ENCODE results near the gene NEDD4. TPM values are rescaled to one million over a fixed set of nuclear protein-coding genes. Genes with fewer than 3 reads are reported as not detected.

The NEDD4 gene
- total RNA-seq, 6 donors from 2014 or later: 8.4 to 18.8 (median 10.5) TPM

DNA sequence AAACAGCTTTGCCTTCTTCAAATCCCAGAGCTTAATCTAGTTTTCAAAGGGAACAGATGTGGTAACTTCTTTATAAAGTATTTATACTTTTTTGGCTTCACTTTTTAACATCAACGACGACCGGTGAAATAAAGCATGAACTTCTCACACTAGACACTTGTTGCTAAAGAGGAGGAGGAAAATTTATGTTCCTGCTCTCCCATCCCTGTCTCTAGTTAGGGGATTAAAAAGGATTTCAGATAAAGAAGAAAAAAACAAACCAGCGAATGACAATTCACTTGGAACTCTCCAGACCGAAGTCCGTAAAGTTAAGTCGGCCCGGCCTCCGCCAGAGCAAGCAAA lies 672 bp downstream of the NEDD4 start:
- Histone ChIP-seq H3K36me3 (no peaks in the 10 kb centered on the region), H3K4me3 (peak overlapping the region; percentile 63 to 87 (median 70)), H3K27me3 (no peaks in the 10 kb centered on the region), H3K4me1 (peaks cover 6 to 30% (median 17%) of the 10 kb centered on the region in 4 donors), H3K27ac (peak overlapping the region; percentile 86 to 96 (median 91)), H3K9me3 (no peaks in the 10 kb centered on the region)
- 1 to 2% methylated on average over 9 of the region's 9 CpGs for WGBS, 2 donors
- TF ChIP-seq POLR2A (IDR thresholded peaks at IDR 0.05) (no peak), CTCF (IDR thresholded peaks at IDR 0.05) (no peak), POLR2AphosphoS5 (IDR thresholded peaks at IDR 0.05) (no peak), EP300 (IDR thresholded peaks at IDR 0.05) (no peak)
- ATAC-seq (ENCODE audit: low FRiP score in 2 of 2): no peak
- no peak for DNase-seq

DNA sequence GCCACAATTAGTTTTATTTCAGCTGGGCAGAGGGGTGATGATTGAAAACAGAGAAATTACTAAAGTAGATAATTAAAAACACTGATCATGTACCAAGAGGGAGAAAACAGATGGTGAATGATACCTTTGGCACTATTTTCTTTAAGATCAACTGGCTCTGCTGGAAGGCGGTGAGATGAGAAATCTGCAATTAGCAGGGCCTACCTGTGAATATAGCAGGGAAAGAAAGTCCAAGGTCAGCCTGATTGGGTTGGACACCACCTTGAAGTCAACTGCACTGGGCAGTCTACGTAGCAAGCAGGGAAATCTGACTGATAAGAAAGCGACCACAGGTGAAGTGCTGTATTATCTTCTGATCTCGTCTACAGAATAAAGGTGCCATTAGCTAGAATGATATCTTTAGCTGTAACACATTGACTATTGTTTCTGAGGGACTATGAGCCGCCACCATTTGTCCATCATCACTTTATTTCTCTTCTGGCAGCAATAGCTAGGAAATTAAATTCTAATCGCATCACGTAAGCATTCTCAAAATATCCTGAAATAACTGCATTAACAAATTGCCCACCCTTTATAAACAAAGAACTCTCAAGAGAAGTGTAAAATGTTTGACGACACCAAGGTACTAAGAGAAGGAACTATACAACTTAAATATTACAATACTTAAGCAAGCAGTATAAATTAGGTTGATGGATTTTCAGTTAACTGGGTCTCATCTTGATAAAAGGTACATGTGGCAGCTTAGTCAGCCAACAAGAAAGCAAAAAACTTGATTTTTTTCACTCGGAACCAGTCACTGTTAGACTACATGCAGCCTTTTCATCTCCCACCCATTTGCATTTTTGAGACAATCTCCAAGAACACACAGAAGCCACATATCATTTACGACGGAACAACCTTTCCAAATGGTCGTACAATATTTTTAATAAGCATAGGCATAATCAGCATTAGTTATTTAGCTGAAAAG lies 1.3 kb downstream of the NEDD4 start:
- H3K36me3 ChIP-seq: no peaks in the 10 kb centered on the region
- peaks cover 6 to 30% (median 17%) of the 10 kb centered on the region in 4 donors for H3K4me1 ChIP-seq
- H3K27ac ChIP-seq: peak overlapping the region; percentile 86 to 96 (median 91)
- WGBS, 2 donors: 42 to 51% methylated on average over 12 of the region's 12 CpGs
- peak overlapping the region in 3 of 4 donors; percentile 68 to 87 (median 73) for H3K4me3 ChIP-seq
- DNase-seq (no peak), ATAC-seq (ENCODE audit: low FRiP score in 2 of 2) (no peak)
- H3K27me3 ChIP-seq: no peaks in the 10 kb centered on the region
- TF ChIP-seq EP300 (IDR thresholded peaks at IDR 0.05) (no peak), CTCF (IDR thresholded peaks at IDR 0.05) (no peak), POLR2AphosphoS5 (IDR thresholded peaks at IDR 0.05) (no peak), POLR2A (IDR thresholded peaks at IDR 0.05) (no peak)
- H3K9me3 ChIP-seq: no peaks in the 10 kb centered on the region

GRCh38 chr15:55990998-55991397 lies 2.4 kb downstream of the NEDD4 start:
- Histone ChIP-seq H3K4me3 (no peak overlapping the region), H3K36me3 (no peaks in the 10 kb centered on the region), H3K9me3 (no peaks in the 10 kb centered on the region), H3K27me3 (no peaks in the 10 kb centered on the region), H3K27ac (peak overlapping the region; percentile 7 to 96 (median 90)), H3K4me1 (peaks cover 6 to 30% (median 17%) of the 10 kb centered on the region in 4 donors)
- 98 to 100% methylated on average over 1 of the region's 1 CpG for WGBS, 2 donors
- TF ChIP-seq EP300 (IDR thresholded peaks at IDR 0.05): no peak
- DNase-seq (no peak), ATAC-seq (ENCODE audit: low FRiP score in 2 of 2) (no peak)

- H3K9me3 ChIP-seq: no peaks in the 10 kb centered on the region
- no peaks in the 10 kb centered on the region for H3K36me3 ChIP-seq
- H3K27ac ChIP-seq: peak overlapping the region in 1 of 4 donors; percentile 95
- no peak for DNase-seq
- H3K4me1 ChIP-seq: peaks cover 6 to 30% (median 17%) of the 10 kb centered on the region in 4 donors
- no peak for ATAC-seq (ENCODE audit: low FRiP score in 2 of 2)
- no peaks in the 10 kb centered on the region for H3K27me3 ChIP-seq
- no peak overlapping the region for H3K4me3 ChIP-seq
- no peak for TF ChIP-seq EP300 (IDR thresholded peaks at IDR 0.05)
- TF ChIP-seq POLR2AphosphoS5 (IDR thresholded peaks at IDR 0.05): no peak
- 65 to 78% methylated on average over 2 of the region's 2 CpGs for WGBS, 2 donors
These were observed 2.9 kb downstream of the NEDD4 start for GRCh38 chr15:55990516-55990915.

GRCh38 chr15:55989383-55989782 lies 4.0 kb downstream of the NEDD4 start:
- no peak overlapping the region for H3K4me3 ChIP-seq
- 71 to 73% methylated on average over 2 of the region's 2 CpGs for WGBS, 2 donors
- H3K27ac ChIP-seq: no peak overlapping the region

More at GRCh38 chr15:55989383-55989782, 4.0 kb downstream of the NEDD4 start:
- H3K27me3 ChIP-seq: no peaks in the 10 kb centered on the region
- H3K4me1 ChIP-seq: peaks cover 6 to 30% (median 17%) of the 10 kb centered on the region in 4 donors
- DNase-seq (no peak), ATAC-seq (ENCODE audit: low FRiP score in 2 of 2) (no peak)
- no peaks in the 10 kb centered on the region for H3K36me3 ChIP-seq
- H3K9me3 ChIP-seq: no peaks in the 10 kb centered on the region
- TF ChIP-seq POLR2A (IDR thresholded peaks at IDR 0.05) (no peak), POLR2AphosphoS5 (IDR thresholded peaks at IDR 0.05) (no peak), EP300 (IDR thresholded peaks at IDR 0.05) (no peak), CTCF (IDR thresholded peaks at IDR 0.05) (no peak)

Data from upper lobe of left lung (tissue), 6 donors.